A549 treated with Mapracorat at 1 μM for 4 hours (cell line): ENCODE data around the gene NPM3. TPM values are rescaled to one million over a fixed set of nuclear protein-coding genes. Genes with fewer than 3 reads are reported as not detected.

ENCODE experiments used
- total RNA-seq: library from RNA; stranded (reverse); fragments of 200-300 nt; extraction: Qiagen RNA extraction; gene quantifications from 5 replicates; pipeline ENCODE4 v1.2.3, GENCODE V29; 2022

Gene NPM3
- 103 to 127 TPM (median 117 TPM) in 5 replicates for total RNA-seq

GRCh38 chr10:101782811-101783735, at the start of gene NPM3:
Gene NPM3, minus strand, starts transcription at chr10:101783446. Its CDS starts 56 bp downstream, at chr10:101783390.

GRCh38 chr10:101818119-101818871, 35.0 kb upstream of the NPM3 start, which contains the start of gene OGA:
Gene OGA, minus strand, starts transcription at chr10:101818444. Its CDS starts 422 bp downstream, at chr10:101818022.

GRCh38 chr10:101775273-101776160, 7.7 kb downstream of the NPM3 start, which contains the start of gene FGF8:
Gene FGF8, minus strand, starts transcription at chr10:101776114. Its CDS starts 214 bp downstream, at chr10:101775900.

Other genes starting within 250 kb of the NPM3 start
- gene POLL, start 195.2 kb downstream of the NPM3 start, total RNA-seq: 12.8 to 19.0 TPM (median 16.0 TPM) in 5 replicates
- gene DPCD, start 195.1 kb downstream of the NPM3 start, total RNA-seq: 30.7 to 40.4 TPM (median 32.9 TPM) in 5 replicates
- 17.1 to 25.0 TPM (median 20.9 TPM) in 5 replicates for gene FBXW4, start 88.3 kb downstream of the NPM3 start, total RNA-seq
- 0.17 TPM in 1 of 5 replicates, not detected in the others for gene FGF8, start 7.3 kb downstream of the NPM3 start, total RNA-seq
- 64.7 to 80.1 TPM (median 70.9 TPM) in 5 replicates for gene OGA, start 35.0 kb upstream of the NPM3 start, total RNA-seq
- 0.32 to 1.5 TPM (median 0.63 TPM) in 5 replicates for gene KCNIP2, start 60.4 kb upstream of the NPM3 start, total RNA-seq